ENCODE results near the gene FGFBP1.
A peak's percentile ranks its signal among the peaks of the same experiment; 100 is the strongest.

FGFBP1 gene

DNA sequence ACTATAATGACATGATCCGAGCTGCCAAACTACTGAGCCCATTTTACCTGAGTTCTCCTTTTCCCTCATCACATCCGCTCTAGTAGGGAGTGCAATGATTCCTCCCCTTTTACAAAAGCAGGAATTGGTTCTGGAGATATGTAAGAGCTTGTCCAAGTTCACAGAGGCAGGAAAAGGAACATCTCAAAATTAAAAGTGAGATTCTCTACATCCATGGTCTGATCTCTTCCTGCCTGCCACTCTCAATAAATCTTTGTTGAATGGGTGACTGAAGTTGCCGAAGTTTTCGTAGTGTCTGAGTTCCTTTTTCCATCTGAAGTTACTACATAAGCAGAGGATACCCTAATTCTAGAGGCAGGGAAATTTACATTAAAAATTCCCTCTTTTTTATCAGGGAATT is at the start of gene FGFBP1:
Gene FGFBP1 (minus strand): TSS at position 101 of the 400 bp plus-strand sequence. CDS start 2,108 bp downstream, outside the sequence.
- FAIRE-seq: no peak
- DNase-seq (ENCODE audit: low spot score): no peak

DNA sequence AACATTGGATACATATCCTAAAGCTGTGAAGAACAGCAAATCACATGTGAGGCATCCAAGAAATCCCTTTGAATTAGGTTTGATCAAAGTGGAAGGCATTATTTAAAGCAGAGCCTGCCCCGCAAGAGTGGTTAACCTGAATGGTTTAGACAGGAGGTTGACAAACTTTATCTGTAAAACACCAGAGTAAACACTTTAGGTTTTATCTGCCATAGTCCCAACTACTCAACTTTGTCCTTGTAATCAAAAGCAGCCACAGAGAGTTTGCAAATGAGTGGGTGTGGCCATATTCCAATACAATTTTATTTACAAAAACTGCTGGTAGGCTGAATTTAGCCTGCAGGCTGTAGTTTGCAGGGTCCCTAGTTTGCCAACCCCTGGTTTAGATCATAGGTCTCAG is 49.7 kb upstream of the FGFBP1 start:
- DNase-seq (ENCODE audit: low spot score) (no peak), FAIRE-seq (no peak)

DNA sequence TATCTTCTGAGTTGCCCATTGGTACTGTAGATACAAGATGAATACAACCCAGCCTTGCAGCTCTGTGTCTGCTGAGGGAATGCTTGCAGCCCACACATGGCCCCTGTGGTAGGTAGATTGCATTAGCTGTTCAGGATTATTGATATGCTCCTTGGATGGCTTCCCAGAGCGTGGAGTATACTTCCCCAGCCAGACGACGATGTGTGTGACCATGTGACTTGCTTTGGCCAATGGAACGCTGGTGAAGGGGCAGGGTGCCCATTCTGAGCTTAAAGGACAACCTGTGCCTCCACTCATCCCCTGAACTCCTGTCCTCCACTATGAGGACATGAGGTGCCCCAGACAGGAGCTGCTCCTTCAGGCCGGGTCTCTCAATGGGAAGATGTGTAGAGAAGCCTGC is 48.4 kb upstream of the FGFBP1 start:
- DNase-seq (ENCODE audit: low spot score): no peak
- no peak for FAIRE-seq

DNA sequence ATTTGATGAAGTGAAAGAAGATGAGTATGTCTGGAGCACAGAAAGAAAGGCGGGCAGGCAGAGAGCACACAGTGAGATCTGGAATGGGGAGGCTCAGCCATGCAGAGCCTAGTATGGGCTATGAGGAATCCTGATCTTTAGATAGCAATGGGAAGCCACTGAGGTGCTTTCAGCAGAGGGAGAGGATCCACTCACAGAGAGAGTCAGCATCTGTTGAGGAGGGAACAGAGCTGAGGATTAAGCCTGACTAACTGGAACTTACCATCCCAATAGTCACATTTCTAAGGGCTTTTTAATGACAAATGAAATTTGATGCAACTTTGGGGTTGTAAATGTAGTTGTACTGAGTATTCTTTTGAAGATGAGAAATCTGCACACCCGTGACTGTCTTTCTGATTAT is 45.1 kb upstream of the FGFBP1 start:
- no peak for FAIRE-seq

DNA sequence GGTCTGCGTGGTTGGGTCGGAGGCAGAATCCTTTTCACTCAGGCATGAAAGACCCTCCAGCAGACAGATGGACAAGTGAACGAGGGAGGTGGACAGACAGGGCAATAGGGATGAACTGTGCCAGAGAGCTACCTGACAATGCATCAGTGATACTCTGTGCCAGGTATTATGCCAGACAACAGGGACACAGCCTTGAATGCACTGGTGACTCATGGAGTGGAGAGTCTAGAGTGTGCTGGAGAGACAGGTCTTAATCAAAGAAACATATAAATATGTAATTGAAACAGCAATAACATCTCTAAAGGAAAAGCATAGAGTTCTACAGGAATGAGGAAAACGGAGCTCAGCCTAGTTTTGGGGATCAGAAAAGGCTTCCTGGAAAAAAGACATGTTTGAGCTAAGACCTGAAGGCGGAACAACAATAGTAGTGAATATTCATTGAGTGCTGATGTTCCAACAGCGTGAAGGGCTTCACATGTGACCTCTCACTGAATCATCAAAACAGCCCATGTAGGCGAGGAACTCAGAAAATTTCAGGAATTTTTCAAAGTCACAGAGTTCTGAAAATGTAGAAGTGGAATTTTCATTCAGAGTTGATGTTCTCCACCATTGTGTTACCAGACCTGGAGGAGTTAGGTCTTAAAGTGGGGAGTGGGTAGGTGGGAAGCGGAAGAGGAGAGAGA is 44.4 kb upstream of the FGFBP1 start:
- DNase-seq (ENCODE audit: low spot score) (peak; percentile 24), FAIRE-seq (no peak)

More for the DNA sequence above, 45.1 kb upstream of the FGFBP1 start:
- DNase-seq (ENCODE audit: low spot score): no peak

DNA sequence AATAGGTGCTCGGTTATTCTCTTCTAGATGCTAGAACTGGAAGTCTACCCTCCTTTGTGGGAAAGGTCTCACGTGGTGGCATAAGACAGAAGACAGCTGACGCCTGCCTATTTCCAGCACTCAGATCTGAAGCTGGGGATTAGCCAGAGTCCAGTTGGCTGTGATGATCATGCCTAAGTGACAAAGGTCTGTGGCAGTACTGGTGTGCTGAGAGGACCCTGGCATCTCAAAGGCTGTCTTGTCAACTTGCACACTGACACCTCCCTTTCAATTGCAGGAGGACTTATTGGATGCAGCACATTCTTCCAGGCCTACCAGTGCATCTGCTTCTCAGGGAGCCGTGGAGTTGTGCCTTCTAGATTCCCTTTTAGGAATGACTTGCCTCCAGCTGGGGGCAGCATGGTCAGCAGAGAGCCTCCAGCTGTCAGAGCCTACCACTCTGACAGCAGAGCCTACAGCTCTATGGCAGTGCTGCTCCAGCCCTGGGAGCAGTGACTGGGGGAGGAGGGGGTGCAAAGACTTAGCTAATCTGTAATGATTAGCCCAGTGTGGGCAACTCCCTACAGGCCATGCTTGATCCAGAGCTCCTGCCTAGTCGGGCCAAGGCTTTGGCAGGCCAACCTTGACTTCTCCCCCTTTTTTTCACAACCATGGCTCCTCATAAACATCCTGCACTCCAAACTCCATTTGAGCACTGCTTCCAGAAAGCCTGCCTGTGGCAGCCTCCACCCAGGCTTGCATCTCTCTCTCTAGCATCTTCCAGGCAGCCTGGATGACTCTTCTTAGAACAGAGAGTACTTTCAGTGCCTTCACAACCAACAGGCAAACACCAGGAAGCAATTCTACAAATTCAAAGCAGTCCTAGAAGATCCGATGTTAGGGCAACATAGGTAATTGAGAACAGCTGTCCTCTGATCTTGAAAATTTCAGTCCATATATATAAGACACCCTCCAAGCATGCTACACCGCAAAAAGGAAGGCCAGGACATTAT is 38.2 kb upstream of the FGFBP1 start:
- FAIRE-seq (no peak), DNase-seq (ENCODE audit: low spot score) (no peak)

DNA sequence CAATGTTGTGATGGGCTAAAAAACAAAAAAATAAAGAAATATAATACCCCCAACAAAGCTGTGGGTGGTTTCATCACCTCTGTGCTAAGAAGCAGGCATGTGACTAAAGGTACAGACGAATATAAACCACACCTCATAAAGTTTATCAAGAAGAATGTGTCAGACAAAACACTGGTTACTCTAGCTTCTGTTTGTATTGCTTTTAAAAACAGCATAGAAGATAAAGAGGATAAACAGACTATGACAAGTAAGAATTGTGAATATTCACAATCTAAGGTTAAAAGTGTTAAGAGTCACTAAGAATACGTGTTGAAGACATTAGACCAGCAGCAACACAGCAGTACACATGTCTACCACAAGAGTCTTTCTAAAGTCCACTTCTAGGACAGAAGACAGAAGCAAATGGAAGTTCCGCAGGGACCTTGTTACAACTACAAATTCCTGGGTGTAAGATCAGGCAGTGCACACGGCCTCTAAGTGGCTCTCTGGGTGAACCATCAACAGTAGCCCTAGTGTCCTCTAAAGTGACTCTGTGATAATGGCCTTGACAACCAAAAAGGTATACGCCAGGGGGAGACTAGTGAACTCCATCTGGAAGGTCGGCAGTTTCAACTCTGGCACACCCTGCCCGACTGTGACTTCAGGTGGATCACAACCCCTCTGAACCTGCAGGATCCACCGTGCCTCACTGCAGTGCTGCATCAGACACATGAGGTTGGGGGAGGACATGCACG is 32.7 kb upstream of the FGFBP1 start:
- DNase-seq (ENCODE audit: low spot score): no peak
- FAIRE-seq: no peak

DNA sequence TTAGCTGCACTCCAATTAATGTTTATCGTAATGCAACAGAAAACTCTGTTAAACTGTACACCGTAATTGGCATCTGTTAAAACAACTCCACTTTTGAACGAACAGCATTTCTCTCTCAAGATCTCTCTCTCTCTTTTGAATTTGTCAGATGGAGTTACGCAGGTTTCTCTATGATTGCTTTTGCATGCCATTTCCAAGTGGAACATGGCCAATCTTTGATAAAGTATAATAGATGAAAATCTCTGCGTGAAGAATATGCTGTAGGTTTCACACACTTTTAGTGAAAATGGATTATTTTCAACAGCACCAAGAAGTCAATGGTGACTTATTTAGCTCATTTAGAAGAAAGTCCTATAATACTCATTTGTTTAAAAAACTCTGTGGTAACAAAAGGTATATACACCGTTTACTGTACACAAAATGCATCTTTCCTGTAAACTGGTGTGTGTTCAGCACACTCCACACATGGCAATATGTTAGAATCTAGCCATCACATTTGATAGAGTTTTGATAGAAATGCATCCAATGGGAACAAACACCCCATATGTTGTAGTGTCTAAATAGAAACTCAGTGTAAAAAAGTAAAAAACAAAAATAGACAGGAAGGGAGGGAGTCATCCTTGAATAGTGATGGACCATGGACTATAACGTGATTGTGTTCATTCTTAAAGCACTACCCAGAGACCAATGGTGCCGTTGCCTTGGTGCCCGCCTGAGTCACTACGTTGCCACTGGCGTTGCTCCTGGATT is 30.2 kb upstream of the FGFBP1 start:
- DNase-seq (ENCODE audit: low spot score) (no peak), FAIRE-seq (no peak)

DNA sequence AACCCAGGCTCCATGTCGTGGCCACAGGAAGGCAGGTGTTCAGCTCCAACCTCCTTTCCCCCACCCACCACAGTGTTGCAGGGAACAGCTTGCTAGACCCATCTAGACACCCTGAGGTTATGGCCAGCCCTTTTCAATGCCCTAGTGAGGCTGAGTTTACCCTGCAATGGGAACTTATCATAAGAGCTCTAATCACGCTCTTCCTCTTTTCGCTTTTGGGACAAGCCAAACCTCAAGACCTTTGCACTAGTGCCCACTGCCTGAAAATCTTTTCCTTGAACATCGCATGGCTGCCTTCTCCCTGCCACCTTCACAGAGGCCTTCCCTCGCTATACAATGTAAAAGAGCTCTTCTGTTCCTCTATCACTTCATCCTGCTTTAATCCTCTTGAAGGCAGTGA is 26.8 kb upstream of the FGFBP1 start:
- no peak for DNase-seq (ENCODE audit: low spot score)
- no peak for FAIRE-seq

DNA sequence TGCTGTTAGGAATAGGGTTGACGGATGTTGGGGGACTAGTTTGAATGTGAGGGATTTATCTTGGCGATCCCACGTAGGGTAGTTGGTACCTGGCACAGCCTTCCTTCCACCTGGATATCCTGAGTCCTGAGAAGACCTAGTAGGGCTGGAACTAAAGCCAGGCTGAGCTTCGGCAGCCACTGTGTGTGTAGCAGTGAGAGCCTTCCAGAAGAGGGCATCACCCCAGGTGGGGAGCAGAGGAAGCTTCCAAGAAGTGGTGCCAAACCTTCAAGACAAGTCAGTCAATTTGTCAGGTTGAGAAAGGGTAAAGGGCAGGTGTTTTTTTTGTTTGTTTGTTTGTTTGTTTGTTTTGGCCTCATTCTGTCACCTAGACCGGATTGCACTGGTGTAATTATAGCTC is 25.6 kb upstream of the FGFBP1 start:
- DNase-seq (ENCODE audit: low spot score) (no peak), FAIRE-seq (no peak)

DNA sequence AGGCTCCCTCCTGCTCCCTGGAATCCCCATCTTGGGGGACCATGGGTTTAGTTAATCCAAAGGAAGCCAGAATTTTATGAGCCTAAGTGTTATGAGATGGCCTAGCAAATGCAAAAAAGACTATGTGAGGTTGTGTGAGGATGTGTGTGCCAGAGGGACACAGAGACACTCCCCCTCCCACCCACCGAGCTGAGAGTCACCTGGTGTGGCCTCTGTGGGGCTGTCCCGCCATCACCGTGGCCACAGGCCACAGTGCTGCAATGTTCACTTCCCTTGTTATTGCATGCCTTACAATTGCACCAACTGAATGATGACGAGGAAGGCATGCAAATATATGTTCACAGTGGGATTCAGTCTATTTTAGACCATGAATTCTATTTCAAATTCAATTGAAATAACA is 25.0 kb upstream of the FGFBP1 start:
- no peak for FAIRE-seq
- DNase-seq (ENCODE audit: low spot score): no peak

DNA sequence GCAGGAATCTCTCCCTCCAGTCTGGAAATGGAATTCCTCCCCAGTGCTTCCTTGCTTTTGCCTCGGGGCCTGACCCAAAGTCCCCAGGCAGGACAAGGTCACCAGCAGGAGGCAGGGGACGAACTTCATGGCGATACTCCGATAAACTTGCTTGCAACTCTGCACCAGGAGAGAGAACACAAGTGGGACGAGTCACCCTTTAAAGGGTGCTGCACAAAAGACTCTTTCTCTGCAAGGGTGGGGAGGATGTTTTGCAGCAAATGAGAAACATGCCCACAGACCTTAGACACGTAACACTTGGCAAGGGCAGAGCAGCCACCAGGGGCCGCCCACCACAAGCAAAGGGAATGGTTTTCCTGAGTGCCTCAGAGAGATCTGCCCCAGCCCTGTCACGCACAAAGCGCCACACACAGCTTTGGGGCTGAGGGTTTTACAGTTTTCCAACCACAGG is 24.5 kb upstream of the FGFBP1 start, which contains the start of gene FGFBP2:
Gene FGFBP2 (minus strand): TSS at position 175 of the 451 bp plus-strand sequence. CDS start 46 bp downstream, at position 129.
- FAIRE-seq (no peak), DNase-seq (ENCODE audit: low spot score) (peak; percentile 43)

DNA sequence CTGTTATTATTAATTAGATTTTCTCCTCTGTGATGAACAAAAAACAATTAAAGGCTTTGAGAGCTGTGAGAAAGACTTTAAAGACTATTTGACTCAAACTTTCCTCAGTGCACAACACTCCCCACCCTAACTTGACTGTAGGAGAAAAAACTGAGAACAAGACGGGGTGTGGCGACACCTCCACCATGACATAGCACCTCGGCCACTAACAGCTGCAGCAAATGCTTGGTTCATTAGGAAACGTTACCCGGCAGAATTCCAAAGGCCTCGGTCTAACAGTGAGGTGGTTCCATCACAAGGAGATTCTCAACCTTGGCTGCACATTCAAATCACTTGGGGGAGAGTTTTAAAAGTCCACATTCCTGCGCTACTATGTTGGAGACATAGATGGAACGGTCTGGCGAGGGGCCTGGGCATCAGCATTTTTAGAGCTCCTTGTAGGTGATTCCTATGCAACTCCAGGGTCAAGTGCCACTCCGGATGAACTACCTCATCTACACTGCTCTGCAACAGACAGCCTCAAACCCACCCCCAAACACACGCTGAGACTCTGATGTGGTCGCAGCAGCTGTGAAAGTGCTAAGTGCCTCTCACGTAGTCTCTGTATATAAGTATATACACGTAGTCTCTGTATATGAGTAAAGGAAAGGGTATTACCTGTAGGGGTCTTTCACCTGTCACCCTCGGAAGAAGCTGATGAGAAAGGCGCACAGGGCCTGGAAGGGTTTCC is 23.4 kb upstream of the FGFBP1 start:
- DNase-seq (ENCODE audit: low spot score): no peak
- FAIRE-seq: no peak

DNA sequence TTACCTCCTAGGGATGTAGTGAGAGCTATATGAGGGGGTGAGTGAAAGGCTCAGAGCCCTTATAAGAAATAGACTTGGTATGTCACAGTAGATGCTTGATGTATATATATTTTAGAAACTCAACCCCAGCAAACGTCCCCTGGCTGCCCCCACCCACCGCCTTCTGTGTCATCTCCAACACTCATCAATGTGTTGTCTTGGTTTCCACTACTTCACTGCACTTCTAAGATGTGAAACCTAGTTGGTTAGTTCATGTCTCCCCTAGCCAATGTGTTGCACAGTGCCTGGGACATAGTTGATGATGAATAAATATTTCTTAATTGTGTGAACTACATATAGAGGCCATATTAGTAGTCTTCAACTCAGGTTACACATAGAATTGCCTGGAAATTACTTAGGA is 20.0 kb upstream of the FGFBP1 start:
- FAIRE-seq: no peak

DNA sequence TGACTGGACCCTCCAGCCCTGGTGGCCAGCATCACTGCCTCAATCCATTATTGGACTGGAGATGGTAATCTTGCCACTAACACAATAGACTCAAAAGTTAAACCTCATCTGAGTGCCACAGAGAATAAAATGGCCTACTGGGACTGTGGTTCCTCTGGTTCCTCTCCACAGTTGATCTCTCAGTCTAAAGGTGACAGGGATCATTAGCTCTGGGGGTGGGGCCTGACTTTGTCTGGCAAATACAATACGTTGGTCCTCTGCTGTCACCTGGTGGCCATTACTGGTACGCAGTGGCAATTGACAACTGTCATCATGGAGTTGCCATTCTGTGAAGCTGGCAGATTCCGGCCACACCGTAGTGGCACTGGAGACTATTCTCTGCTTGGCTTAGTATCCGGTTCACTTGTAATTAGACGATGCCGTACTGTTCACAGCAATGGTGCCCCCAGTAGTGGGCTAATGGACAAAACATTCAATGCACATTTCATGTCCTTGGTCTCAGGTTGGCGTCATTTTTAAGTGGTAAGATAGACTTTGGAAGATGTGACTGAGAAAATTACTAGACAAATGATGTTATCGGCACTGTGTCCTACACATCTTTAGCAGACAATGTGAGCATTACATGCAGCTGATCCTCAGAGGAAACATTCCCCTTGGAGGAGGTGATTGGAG is 17.8 kb upstream of the FGFBP1 start:
- FAIRE-seq: peak; percentile 86

More for the DNA sequence above, 20.0 kb upstream of the FGFBP1 start:
- no peak for DNase-seq (ENCODE audit: low spot score)

DNA sequence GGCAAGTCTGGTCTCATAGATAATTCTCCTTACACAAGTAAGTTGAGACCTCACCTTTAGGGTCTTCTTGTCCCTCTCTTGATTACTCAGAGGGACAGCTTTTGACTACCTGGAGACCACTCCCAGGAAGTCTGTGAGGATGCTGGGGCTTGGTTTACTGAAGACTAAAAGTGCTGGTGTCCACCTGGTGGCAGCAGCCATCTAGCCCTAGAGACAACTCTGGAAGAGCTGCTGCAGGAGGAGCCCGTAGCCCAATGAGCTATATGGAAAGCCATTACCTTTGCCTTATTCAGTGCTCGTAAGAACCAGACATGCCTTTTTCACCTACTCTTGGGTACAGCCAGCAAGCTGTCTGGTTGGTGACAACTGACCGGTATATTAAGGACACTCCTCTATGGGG is 17.1 kb upstream of the FGFBP1 start:
- DNase-seq (ENCODE audit: low spot score) (no peak), FAIRE-seq (no peak)

More for the DNA sequence above, 17.8 kb upstream of the FGFBP1 start:
- DNase-seq (ENCODE audit: low spot score): peak; percentile 62

DNA sequence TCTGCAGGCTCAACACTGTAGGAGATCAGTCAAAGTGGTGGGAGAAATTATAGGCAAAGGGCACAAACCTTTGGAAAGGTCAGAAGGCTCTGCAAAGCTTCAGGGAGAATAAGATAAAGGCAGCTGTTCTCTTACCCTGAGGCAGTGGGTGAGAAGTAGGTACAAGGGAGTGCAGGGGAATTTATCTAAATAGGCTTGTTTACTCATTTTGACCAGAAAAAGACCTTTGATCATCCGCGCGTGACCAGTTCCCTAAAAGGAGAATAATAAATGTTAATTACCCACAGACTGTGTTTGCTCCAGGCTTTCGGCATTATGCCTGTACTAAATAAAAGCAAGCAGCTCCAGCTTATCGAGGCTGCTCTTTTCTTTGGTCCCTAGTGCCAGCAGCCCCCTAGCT is 15.1 kb upstream of the FGFBP1 start:
- no peak for DNase-seq (ENCODE audit: low spot score)
- FAIRE-seq: no peak

DNA sequence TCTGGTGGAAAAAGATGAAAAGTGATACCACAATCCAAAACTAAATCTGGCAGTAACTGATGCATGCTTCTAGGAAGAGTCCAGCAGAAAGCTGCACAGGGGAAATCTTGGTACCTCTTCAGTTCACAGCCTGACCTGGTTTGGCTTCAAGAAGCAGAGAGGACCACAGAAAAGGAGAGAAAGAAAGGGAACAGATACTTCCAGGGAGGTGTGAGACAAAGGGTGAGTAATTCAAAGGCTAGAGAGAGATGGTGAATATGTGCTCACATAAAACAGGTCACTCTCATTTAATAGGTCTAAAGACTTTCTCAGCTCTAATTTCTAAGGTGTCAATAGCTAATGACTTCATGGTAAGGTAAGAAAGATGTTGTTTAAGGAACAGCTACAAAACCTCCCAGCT is 13.2 kb upstream of the FGFBP1 start:
- DNase-seq (ENCODE audit: low spot score) (no peak), FAIRE-seq (no peak)

DNA sequence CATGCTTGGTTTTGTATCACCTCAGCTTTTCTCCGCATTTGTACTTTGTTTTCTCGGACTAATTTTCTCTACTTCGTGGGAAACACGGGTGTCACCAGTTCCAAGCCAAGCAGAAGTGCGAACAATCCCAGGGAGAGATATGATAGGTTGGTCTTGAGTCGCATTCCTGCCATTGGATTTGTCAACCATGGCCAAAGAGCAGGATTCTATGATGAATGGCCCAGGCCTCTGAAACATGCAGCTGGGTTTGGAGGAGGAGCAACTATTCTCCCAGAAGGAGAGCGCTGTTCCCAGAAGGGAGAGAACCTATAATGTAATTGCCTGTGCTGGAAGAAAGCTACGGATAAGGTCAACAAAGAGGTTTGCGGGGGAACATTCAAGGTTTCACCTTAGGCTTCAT is 10.3 kb upstream of the FGFBP1 start:
- FAIRE-seq (no peak), DNase-seq (ENCODE audit: low spot score) (no peak)

DNA sequence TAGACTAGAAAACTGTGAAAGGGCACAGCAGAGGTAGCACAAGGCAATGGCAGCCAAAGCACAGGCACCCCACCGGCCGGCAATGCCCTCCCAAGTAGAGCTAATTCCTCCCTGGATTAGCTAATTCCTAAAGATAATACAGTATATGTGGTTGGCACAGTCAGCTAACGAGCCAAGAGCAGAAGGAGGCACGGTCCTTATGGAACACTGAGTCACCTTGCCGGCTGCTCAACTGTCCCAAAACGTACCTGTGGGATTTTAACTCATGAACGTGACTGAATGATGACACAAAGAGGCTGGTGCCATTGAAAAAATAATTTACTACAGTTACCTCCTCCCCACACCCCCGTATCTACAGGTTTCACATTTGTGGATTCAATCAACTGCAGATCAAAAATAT is 9.1 kb upstream of the FGFBP1 start:
- no peak for FAIRE-seq

More for the DNA sequence above, 9.1 kb upstream of the FGFBP1 start:
- no peak for DNase-seq (ENCODE audit: low spot score)

All from urothelium cell line (cell line).